Smooth muscle cell (in vitro differentiated cells): Measurements from ENCODE around the gene PRSS22. TPM values are rescaled to one million over a fixed set of nuclear protein-coding genes. Genes with fewer than 3 reads are reported as not detected.

Source experiments
- DNase-seq: peaks from one replicate; lab custom pipeline; 2025; ENCODE audit not compliant: unreplicated experiment; lab: John Stamatoyannopoulos, UW
- H2AFZ ChIP-seq: fragments of 200-600 bp; sonication (generic); 2 replicates; pipeline ENCODE4 v1.6.0; 2016; ENCODE audit warnings: antibody characterized with exemption, low read depth, mild to moderate bottlenecking
- H3F3A ChIP-seq: fragments of 200-600 bp; sonication (generic); 2 replicates; pipeline ENCODE4 v1.6.0; 2017; ENCODE audit warnings: antibody characterized with exemption, low read depth
- H3K27ac ChIP-seq: fragments of 200-600 bp; sonication (generic); 2 replicates; pipeline ENCODE4 v1.5.1; 2016; ENCODE audit warnings: low read depth, mild to moderate bottlenecking
- H3K27me3 ChIP-seq: fragments of 200-600 bp; sonication (generic); 2 replicates; pipeline ENCODE4 v1.6.1; 2016; ENCODE audit warnings: low read depth, mild to moderate bottlenecking
- H3K36me3 ChIP-seq: fragments of 200-600 bp; sonication (generic); 2 replicates; pipeline ENCODE4 v1.5.1; 2016; ENCODE audit warnings: low read depth
- H3K4me1 ChIP-seq: fragments of 200-600 bp; sonication (generic); 2 replicates; pipeline ENCODE4 v1.5.1; 2016; ENCODE audit warnings: low read depth
- H3K4me2 ChIP-seq: fragments of 200-600 bp; sonication (generic); 2 replicates; pipeline ENCODE4 v1.6.0; 2016; ENCODE audit warnings: mild to moderate bottlenecking
- H3K4me3 ChIP-seq: fragments of 200-600 bp; sonication (generic); 2 replicates; pipeline ENCODE4 v1.5.1; 2016; ENCODE audit warnings: mild to moderate bottlenecking
- H3K79me2 ChIP-seq: fragments of 200-600 bp; sonication (generic); 2 replicates; pipeline ENCODE4 v1.6.0; 2016; ENCODE audit warnings: low read depth, mild to moderate bottlenecking
- H3K9ac ChIP-seq: fragments of 200-600 bp; sonication (generic); 2 replicates; pipeline ENCODE4 v1.6.0; 2016; ENCODE audit warnings: low read depth
- H3K9me3 ChIP-seq: fragments of 200-600 bp; sonication (generic); replicated peaks from 2 replicates; pipeline ENCODE4 v1.5.1; 2016; ENCODE audit warnings: low read depth
- H4K20me1 ChIP-seq: fragments of 200-600 bp; sonication (generic); 2 replicates; pipeline ENCODE4 v1.6.0; 2016; ENCODE audit warnings: low read depth
- CTCF ChIP-seq: fragments of 200-600 bp; sonication (generic); IDR thresholded peaks from 2 replicates; pipeline ENCODE4 v1.5.1; 2017; ENCODE audit warnings: borderline replicate concordance, mild to moderate bottlenecking, antibody characterized with exemption; ENCODE audit not compliant: insufficient read depth, poor library complexity, severe bottlenecking
- WGBS: methylation state at CpG from one replicate; pipeline ENCODE4 v1.1.7; 2016; ENCODE audit warnings: low lambda C conversion rate; 5-methylcytosine and 5-hydroxymethylcytosine counted together
- polyA plus RNA-seq: library from polyadenylated mRNA; unstranded; fragments of >200 nt; fragmentation: Nextera tagmentation; extraction: Ambion mirVana; gene quantifications from 2 replicates; pipeline ENCODE4 v1.2.1, GENCODE V29; 2016
- total RNA-seq: library from RNA; depleted of rRNA; stranded (reverse); fragments of >200 nt; gene quantifications from 2 replicates; pipeline ENCODE4 v1.2.3, GENCODE V29; 2014

PRSS22 gene
- total and polyA plus RNA-seq, 2 experiments from 2014 or later: 0.79 to 2.2 TPM

DNA sequence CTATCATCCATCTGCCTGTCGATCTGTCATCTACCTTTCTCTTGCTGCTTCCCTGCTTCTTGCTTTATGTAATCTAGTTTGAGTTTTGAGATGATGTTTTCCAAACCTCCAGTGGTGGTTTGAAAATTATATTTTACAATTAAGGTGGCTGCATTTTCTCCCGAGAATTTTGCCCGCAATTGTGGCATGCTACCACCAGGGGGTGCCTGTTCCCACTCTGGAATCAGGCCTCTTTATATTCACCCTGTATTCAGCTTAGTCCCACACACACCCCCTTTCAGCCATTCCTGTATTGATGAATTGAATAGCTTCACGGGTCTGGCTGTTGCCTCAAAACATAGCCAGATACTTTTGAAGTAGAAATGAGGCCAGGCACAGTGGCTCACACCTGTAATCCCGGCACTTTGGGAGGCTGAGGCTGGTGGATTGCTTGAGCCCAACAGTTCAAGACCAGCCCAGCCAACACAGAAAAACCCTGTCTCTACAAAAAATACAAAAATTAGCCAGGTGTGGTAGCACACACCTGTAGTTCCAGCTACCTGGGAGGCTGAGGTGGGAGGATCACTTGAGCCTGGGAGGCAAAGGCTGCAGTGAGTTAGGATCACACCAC, 3.2 kb downstream of the PRSS22 start:
- H2AFZ ChIP-seq: no peak overlapping the region
- DNase-seq: no peak
- H4K20me1 ChIP-seq: no peaks in the 10 kb centered on the region
- no peaks in the 10 kb centered on the region for H3K36me3 ChIP-seq
- no peaks in the 10 kb centered on the region for H3K4me1 ChIP-seq
- no peak overlapping the region for H3K9ac ChIP-seq
- peaks cover 20% of the 10 kb centered on the region for H3K27me3 ChIP-seq
- no peak overlapping the region for H3K4me3 ChIP-seq
- WGBS: 85% methylated on average over 5 of the region's 5 CpGs
- peak; percentile 49 for TF ChIP-seq CTCF
- H3K9me3 ChIP-seq: no peaks in the 10 kb centered on the region
- H3K4me2 ChIP-seq: no peak overlapping the region
- H3K27ac ChIP-seq: no peak overlapping the region
- H3F3A ChIP-seq: no peaks in the 10 kb centered on the region
- H3K79me2 ChIP-seq: no peaks in the 10 kb centered on the region

DNA sequence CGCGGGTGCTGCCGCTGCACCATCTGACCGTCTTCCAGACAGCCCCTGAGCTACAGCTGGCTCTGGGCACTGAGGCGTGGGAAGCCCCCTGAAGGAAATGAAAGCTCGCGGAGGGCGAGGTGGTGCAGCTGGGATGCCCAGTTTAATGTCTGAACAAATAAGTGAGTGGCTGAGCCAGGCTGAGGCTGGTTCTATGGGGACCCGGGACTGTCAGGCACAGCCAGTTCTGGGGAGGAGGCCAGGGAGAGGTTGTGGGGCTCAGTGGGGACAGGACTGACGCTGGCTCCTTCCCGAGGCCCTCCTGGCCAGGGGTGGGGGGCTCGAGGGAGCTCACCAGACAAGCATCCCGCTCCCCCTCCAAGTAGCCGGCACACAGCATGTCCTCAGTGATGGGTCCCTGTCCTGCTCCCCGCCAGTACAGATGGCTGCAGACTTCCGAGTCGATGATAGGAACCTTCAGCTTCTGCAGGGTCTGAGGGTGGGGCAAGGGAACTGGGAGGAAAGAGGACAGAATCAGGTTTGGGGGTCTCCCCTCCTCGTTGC, 4.4 kb downstream of the PRSS22 start:
- H3K27me3 ChIP-seq: peaks cover 14% of the 10 kb centered on the region
- H4K20me1 ChIP-seq: no peaks in the 10 kb centered on the region
- 87% methylated on average over 18 of the region's 18 CpGs for WGBS
- no peak overlapping the region for H3K27ac ChIP-seq
- H3K4me1 ChIP-seq: no peaks in the 10 kb centered on the region
- H2AFZ ChIP-seq: no peak overlapping the region
- no peak for TF ChIP-seq CTCF
- no peaks in the 10 kb centered on the region for H3F3A ChIP-seq
- no peak for DNase-seq
- no peaks in the 10 kb centered on the region for H3K36me3 ChIP-seq
- H3K9ac ChIP-seq: no peak overlapping the region
- H3K4me3 ChIP-seq: no peak overlapping the region
- H3K4me2 ChIP-seq: no peak overlapping the region
- no peaks in the 10 kb centered on the region for H3K79me2 ChIP-seq
- no peaks in the 10 kb centered on the region for H3K9me3 ChIP-seq

DNA sequence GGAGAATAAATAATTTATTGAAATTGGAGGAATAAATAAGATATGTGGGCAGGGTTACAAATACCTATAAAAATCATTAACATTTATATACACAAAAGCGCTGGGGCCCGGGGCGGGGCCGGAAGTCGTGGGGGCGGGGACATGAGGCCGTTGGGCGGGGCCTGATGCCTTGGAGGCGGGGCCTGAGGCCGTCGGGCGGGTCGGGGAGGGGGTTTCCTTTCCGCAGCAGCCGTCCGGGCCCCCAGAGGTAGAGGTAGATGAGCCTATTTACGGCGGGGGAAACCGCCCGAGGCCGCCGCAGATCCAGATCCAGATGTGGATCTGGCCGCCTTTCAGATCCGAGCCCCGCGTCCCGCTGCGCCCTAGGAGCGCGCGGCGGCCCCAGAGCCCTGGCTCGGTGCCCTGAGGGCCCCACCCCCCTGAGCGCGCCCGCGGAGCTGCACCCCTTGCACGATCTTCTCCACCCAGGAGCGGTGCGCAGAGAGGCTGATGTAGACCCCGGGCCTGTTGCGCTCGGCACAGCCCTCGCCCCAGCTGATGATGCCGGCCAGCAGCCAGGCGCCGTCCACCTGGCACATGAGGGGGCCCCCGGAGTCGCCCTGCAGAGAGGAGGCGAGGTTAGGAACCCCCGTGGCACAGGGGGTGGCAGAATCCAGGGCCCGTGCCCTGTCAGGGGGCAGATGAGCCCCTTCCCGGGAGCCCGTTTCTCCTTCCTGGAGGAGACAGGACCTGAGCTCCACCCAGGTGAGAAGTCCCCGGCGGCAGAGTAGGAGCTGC, 5.1 kb downstream of the PRSS22 start:
- no peak overlapping the region for H3K4me2 ChIP-seq
- H3K36me3 ChIP-seq: no peaks in the 10 kb centered on the region
- no peak overlapping the region for H2AFZ ChIP-seq
- H3K4me1 ChIP-seq: no peaks in the 10 kb centered on the region
- TF ChIP-seq CTCF: no peak
- no peak overlapping the region for H3K27ac ChIP-seq
- no peaks in the 10 kb centered on the region for H3F3A ChIP-seq
- H3K79me2 ChIP-seq: no peaks in the 10 kb centered on the region
- no peak overlapping the region for H3K4me3 ChIP-seq
- DNase-seq: no peak
- no peaks in the 10 kb centered on the region for H3K9me3 ChIP-seq
- H3K27me3 ChIP-seq: peaks cover 7% of the 10 kb centered on the region
- 92% methylated on average over 42 of the region's 56 CpGs for WGBS
- H3K9ac ChIP-seq: no peak overlapping the region
- no peaks in the 10 kb centered on the region for H4K20me1 ChIP-seq
